Osteocyte (in vitro differentiated cells): Measurements from ENCODE around the gene EXD3. TPM values are rescaled to one million over a fixed set of nuclear protein-coding genes. Genes with fewer than 3 reads are reported as not detected.
"Not testable (repeated sequence)": the region's sequence is repeated elsewhere in the genome, so short reads cannot be mapped to it uniquely, and the experiment has no call there.

Experiments used
- DNase-seq: peaks from one replicate; pipeline ENCODE4 v3.0.0; 2021; ENCODE audit warnings: mixed read lengths; ENCODE audit not compliant: unreplicated experiment; ENCODE audit errors: extremely low spot score
- H3K27ac Mint-ChIP-seq: one replicate; pipeline ENCODE4 v1.8.0; 2021; ENCODE audit warnings: mild to moderate bottlenecking, mixed read lengths; ENCODE audit not compliant: unreplicated experiment
- H3K27me3 Mint-ChIP-seq: one replicate; pipeline ENCODE4 v1.8.0; 2021; ENCODE audit warnings: mixed read lengths; ENCODE audit not compliant: unreplicated experiment
- H3K36me3 Mint-ChIP-seq: one replicate; pipeline ENCODE4 v1.8.0; 2021; ENCODE audit warnings: mixed read lengths; ENCODE audit not compliant: unreplicated experiment
- H3K4me1 Mint-ChIP-seq: one replicate; pipeline ENCODE4 v1.8.0; 2021; ENCODE audit warnings: mixed read lengths; ENCODE audit not compliant: unreplicated experiment
- H3K4me3 Mint-ChIP-seq: one replicate; pipeline ENCODE4 v1.8.0; 2021; ENCODE audit warnings: mild to moderate bottlenecking, moderate library complexity, mixed read lengths; ENCODE audit not compliant: unreplicated experiment
- H3K9me3 Mint-ChIP-seq: one replicate; pipeline ENCODE4 v1.8.0; 2021; ENCODE audit warnings: mixed read lengths; ENCODE audit not compliant: unreplicated experiment
- long read RNA-seq: library from polyadenylated mRNA; unstranded; transcript quantifications from one replicate; pipeline ENCODE4 v2.0.0, GENCODE V29; 2021
- total RNA-seq: library from RNA; stranded (reverse); gene quantifications from 2 replicates; pipeline ENCODE4 v1.2.1, GENCODE V29; 2021
- TF ChIP-seq, protein P1 (sequence below): fragments of 200-600 bp; sonication (generic); IDR thresholded peaks from 2 replicates; pipeline ENCODE4 v1.5.0; 2021; ENCODE audit warnings: antibody characterized with exemption, mild to moderate bottlenecking, moderate library complexity

EXD3 gene, protein sequence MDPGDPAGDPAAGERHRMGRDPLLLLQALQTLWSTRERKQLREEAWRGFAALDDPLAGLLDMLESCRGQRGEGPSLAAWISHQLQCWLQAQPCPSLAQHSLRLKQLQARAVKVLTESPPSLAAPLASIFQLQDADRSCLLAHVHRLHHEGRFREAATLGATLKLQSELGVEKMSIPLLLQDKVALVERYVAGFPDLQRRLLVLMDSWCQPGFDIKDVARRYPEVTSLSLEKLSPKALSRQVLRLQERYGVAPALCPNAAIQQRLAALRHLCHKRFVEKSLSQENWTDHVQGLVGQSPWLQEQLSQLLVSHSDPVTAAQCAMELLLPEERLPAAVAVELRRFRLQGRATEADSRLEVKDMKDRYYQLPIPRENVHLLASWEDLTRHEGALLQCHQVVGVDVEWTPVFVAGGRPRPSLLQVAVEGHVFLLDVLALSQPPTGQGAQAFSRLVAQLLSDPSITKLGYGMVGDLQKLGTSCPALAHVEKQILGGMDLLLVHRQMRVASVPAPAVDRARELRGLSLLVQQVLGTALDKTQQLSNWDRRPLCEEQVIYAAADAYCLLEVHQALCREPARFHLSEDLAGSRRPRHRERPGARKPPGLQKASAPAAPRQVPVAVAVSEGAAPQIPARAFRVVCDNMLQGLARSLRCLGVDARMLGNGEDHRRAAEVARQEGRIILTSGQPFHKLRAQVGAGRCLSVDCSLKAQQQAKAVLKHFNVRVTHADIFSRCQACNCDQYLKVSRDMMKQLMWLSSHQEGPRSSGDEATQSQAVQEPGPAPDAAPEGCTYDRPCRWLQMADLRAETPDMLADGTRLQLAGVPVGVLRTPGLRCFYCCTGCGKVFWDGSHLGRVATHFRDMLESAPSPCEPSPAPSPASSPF
- 20.0 and 21.5 TPM in 2 replicates for total RNA-seq
- long read RNA-seq, partial matches to known transcripts, result 1 of 1 reads
- long read RNA-seq, other reads (novel, unspliced or antisense), result 0 of 1 reads

DNA sequence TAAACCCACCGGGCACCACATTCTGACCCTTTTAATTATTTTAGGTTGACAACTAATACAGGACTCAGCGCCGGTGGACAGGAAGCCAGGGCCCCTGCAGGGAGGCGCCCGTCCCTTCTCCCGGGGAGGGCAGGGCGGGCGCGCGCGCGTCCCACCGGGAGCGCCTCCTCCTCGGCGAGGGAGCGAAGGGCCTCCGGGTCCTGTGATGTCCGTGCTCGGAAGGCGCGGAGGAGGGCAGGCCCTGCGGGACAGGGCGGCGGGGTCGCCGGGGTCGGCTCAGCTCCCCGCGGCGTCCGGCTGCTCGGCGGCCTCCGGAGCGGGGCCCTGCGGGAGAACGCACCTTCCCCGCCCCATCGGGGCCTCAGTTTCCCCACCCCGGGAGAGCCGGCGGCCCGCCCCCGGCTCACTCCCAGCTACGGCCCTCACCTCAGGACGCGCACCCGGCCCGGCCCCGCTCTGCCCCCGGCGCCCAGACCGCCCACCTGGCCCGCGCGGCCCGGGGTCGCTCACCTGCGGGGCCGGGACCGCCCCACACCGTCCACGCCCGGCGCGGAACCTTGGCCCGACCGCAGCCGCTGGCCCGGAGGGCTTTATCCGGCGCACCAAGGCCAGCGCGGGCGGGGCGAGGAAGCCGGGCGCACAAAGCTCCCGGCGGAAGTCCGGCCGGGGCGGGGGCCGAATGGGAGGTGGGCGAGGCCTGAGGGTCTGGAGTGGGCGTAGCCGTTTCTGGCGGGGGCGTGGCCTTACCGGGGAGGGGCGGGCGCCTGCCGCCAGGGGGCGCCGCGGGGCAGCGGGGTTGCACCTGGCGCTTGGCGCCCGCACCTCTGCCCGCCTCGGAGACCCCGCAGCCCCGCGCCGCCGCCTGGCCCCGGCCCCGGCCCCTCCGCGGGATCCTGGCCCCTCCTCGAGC is at the start of gene EXD3, which contains the start of gene NOXA1:
EXD3 (minus strand) TSS at position 559 of the 910 bp plus-strand sequence. CDS start 27,805 bp downstream, outside the sequence.
NOXA1 (plus strand) TSS at position 790 of the 910 bp plus-strand sequence. CDS start 137 bp downstream, outside the sequence.
- peaks cover 2% of the 10 kb centered on the region for H3K36me3 Mint-ChIP-seq
- no peaks in the 10 kb centered on the region for H3K9me3 Mint-ChIP-seq
- DNase-seq, result peak; percentile 98
- TF ChIP-seq, protein P1, sequence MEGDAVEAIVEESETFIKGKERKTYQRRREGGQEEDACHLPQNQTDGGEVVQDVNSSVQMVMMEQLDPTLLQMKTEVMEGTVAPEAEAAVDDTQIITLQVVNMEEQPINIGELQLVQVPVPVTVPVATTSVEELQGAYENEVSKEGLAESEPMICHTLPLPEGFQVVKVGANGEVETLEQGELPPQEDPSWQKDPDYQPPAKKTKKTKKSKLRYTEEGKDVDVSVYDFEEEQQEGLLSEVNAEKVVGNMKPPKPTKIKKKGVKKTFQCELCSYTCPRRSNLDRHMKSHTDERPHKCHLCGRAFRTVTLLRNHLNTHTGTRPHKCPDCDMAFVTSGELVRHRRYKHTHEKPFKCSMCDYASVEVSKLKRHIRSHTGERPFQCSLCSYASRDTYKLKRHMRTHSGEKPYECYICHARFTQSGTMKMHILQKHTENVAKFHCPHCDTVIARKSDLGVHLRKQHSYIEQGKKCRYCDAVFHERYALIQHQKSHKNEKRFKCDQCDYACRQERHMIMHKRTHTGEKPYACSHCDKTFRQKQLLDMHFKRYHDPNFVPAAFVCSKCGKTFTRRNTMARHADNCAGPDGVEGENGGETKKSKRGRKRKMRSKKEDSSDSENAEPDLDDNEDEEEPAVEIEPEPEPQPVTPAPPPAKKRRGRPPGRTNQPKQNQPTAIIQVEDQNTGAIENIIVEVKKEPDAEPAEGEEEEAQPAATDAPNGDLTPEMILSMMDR, result peak; percentile 62
- no peaks in the 10 kb centered on the region for H3K27me3 Mint-ChIP-seq
- H3K4me3 Mint-ChIP-seq, result peak within 1 kb of the TSS; percentile 79
- H3K27ac Mint-ChIP-seq, result peak within 1 kb of the TSS; percentile 54
- H3K4me1 Mint-ChIP-seq, result peaks cover 17% of the 10 kb centered on the region

DNA sequence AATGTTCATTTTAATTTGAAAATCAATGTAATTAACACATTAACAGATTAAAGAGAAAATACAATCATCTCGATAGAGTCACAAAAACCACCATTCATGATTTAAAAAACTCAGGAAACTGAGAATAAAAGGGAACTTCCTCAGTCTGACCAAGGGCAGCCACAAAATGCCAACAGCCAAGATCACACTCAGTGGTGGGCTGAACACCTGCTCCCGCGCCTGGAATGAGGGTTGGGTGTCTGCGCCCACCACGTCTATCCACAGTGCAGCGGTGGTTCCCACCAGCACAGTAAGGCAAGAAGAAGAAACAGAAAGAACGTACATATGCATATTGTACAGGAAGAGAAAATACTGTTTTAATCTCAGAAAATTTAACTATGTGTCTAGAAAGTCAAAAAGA is 47.8 kb upstream of the EXD3 start:
- TF ChIP-seq, protein P1, result no peak
- no peak overlapping the region for H3K4me3 Mint-ChIP-seq
- no peak for DNase-seq
- H3K27me3 Mint-ChIP-seq, result peaks cover 14% of the 10 kb centered on the region
- no peak overlapping the region for H3K27ac Mint-ChIP-seq
- H3K9me3 Mint-ChIP-seq, result peaks cover 7% of the 10 kb centered on the region
- no peaks in the 10 kb centered on the region for H3K4me1 Mint-ChIP-seq
- peaks cover 5% of the 10 kb centered on the region for H3K36me3 Mint-ChIP-seq

DNA sequence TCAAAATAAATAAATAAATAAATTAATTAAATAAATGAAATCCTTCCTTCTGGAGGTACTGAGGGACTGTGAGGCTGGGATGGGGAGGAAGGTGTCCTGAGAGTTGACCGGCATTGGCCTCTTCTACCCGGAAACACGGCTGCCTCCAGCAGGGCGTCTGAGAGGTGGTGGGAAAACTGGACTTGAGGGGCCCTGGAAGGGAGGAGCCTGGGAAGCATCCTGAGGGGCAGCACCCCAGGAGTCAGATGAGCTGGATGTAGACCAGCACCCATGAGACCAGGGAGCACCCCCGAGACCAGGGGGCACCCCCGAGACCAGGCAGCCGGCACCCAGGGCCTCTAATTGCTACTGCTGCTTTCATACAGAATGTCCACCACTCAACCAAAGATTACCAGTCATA is 44.9 kb upstream of the EXD3 start:
- Mint-ChIP-seq H3K9me3 (no peaks in the 10 kb centered on the region), H3K36me3 (no peaks in the 10 kb centered on the region), H3K27me3 (peaks cover 14% of the 10 kb centered on the region), H3K4me3 (no peak overlapping the region), H3K27ac (no peak overlapping the region), H3K4me1 (no peaks in the 10 kb centered on the region)
- TF ChIP-seq, protein P1, result no peak
- no peak for DNase-seq

DNA sequence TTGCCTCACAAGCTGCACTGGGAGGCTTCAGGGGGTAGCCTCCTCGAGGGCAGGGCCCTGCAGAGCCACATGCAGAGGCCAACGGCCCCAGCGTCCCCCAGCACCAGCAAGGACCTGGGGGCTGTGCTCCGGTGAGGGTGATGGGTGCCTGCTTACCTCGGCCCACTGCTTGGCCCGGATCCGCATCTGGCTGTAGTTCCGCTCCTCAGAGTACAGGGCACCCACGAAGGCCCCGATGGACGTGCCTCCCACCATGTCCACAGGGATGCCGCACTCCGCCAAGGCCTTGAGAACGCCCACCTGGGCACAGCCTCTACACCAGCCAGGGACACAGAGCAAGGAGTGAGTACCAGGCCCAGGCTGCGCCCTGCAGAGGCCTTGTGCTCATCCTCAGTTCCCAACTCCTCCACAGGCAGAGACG is 44.2 kb upstream of the EXD3 start:
- Mint-ChIP-seq H3K27ac (no peak overlapping the region), H3K4me1 (no peaks in the 10 kb centered on the region), H3K9me3 (no peaks in the 10 kb centered on the region), H3K4me3 (no peak overlapping the region), H3K36me3 (no peaks in the 10 kb centered on the region), H3K27me3 (peaks cover 14% of the 10 kb centered on the region)
- TF ChIP-seq, protein P1, result no peak
- no peak for DNase-seq

DNA sequence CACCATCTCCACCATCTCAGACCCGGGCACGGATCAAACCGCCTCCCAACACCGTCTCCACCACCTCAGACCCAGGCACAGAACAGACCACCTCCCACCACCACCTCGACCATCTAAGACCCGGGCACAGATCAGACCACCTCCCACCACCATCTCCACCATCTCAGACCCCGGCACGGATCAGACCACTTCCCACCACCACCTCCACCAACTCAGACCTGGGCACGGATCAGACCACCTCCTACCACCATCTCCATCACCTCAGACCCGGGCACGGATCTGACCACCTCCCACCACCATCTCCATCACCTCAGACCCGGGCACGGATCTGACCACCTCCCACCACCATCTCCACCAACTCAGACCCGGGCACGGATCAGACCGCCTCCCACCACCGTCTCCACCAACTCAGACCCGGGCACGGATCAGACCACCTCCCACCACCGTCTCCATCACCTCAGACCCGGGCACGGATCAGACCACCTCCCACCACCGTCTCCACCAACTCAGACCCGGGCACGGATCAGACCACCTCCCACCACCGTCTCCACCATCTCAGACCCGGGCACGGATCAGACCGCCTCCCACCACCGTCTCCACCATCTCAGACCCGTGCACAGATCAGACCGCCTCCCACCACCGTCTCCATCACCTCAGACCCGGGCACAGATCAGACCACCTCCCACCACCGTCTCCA is 43.6 kb upstream of the EXD3 start:
- DNase-seq, H3K27ac Mint-ChIP-seq, H3K4me3 Mint-ChIP-seq, H3K36me3 Mint-ChIP-seq, H3K9me3 Mint-ChIP-seq, H3K4me1 Mint-ChIP-seq: not testable (repeated sequence)
- peaks cover 14% of the 10 kb centered on the region for H3K27me3 Mint-ChIP-seq
